Myocyte (in vitro differentiated cells): ENCODE data around the gene SWAP70. TPM values are rescaled to one million over a fixed set of nuclear protein-coding genes. Genes with fewer than 3 reads are reported as not detected.

Source experiments
- DNase-seq: peaks from one replicate; pipeline ENCODE4 v3.0.0-alpha.2; 2012; ENCODE audit warnings: low read depth
- total RNA-seq: library from RNA; depleted of rRNA; stranded (reverse); fragments of >200 nt; gene quantifications from 2 replicates; pipeline ENCODE4 v1.2.3, GENCODE V29; 2014

Gene SWAP70
- total RNA-seq, 1 donor from 2014 or later, result 23.5 TPM

GRCh38 chr11:9774109-9774508 is 110.2 kb downstream of the SWAP70 start:
- no peak for DNase-seq

DNA sequence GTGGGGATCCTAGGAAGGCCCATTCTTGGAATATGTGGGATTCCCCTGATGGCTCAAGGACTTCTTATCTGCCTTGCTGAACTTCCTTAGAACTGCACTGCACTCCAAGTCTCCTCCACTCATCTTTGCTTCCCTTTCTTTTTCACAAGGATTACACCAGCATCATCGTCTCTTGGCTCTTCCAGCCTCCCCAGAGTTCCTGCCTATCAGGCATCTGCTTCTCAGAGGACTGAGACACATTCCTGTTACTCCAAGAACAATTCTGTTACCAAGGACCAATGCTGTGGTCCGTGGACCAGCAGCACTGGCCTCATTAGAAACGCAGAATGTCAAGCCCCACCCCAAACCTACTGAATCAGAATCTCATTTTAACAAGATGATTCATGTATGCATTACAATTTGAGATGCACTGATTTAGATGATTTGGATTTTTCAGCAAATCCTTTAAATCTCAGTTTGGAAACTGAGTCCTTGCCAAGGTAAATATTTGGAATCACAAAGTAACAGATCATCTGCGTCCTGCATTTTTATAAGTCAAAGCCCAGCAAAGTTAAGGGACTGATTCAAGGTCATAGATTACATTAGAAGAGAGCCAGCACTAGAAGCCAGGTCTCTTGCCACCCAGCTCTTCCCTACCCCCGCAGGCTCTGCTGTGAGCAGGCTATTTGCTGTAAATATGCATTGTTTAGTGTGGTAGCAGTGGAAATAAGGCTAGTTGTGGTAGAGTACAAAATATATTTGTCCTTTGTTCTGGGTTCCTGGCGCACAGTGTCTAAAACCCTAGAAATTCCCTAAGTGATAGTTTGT is 110.9 kb downstream of the SWAP70 start:
- DNase-seq, result peak; percentile 85

DNA sequence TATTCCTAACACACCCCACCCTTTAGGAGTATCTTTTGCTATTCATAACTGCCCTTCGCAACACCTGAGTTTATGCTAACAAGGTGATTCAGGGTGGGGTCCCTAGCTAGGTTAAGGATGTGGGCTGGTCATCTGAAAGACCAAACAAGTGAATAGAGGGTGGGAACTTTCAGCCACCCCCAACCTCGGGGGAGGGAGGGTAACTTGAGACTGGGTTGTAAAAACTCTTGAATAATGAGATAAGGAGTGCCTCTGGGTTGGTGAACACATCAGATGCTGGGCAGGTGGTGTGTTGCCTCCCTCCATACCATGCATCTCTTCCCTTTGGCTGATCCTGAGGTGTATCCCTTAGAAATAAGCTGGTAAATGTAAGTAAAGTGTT is 111.5 kb downstream of the SWAP70 start:
- no peak for DNase-seq

DNA sequence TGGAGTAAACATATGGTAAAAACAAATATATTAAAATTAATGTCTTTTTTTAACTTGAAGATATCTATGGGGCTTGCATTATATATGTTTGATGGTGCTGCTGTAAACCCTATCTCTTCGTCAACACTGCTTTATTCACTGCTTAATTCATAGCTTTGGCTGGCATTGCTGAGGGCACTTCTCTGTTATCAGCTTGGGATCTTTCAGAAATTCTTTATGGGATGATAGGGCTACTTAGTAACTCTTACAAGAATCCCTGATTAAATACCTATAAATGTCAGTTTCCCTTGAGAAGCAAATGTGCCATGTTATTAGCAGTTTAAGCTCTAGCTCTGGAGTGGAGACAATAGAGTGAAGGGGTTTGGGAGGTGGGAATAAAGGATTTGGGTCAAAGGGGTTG is 112.3 kb downstream of the SWAP70 start:
- no peak for DNase-seq

DNA sequence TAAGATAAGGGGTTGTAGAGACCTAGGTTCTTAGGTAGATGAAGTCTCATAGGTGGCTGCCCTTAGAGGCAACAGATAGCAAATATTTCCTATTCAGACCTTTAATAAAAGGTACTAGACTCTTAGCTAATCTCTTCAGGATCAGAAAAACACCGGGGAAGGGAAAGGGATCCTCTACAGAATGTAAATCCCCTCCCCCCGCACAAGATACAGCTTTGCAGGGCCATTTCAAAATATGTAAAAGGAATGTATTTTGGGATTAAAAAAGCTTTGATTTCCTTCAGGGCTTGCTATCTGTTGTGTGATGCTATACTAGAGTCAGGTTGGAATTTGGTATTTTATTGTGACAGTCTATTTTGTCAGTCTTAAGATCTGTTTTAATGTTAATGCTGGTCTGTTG is 113.2 kb downstream of the SWAP70 start:
- DNase-seq, result no peak

GRCh38 chr11:9777525-9777924 is 113.6 kb downstream of the SWAP70 start:
- no peak for DNase-seq

DNA sequence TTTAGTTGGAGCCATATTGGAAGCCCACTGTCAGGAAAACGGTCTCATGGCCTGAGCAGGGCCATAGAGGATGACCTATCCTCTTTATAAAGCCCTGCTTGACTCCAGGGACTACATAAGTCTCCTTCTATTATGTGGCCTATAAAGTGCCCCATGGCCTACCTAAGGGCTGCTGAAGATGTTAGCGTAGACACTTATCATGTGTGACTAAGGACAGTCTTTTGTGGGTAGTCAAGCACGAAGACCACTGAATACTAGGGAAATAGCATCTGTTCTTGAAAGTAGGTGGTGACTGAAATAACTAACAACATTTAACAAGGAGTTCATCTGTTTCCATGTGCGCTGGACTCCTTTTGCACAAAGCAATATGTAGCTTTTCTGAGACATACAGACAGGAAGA is 117.1 kb downstream of the SWAP70 start:
- DNase-seq, result no peak

GRCh38 chr11:9783986-9784385 is 120.1 kb downstream of the SWAP70 start:
- DNase-seq, result no peak

DNA sequence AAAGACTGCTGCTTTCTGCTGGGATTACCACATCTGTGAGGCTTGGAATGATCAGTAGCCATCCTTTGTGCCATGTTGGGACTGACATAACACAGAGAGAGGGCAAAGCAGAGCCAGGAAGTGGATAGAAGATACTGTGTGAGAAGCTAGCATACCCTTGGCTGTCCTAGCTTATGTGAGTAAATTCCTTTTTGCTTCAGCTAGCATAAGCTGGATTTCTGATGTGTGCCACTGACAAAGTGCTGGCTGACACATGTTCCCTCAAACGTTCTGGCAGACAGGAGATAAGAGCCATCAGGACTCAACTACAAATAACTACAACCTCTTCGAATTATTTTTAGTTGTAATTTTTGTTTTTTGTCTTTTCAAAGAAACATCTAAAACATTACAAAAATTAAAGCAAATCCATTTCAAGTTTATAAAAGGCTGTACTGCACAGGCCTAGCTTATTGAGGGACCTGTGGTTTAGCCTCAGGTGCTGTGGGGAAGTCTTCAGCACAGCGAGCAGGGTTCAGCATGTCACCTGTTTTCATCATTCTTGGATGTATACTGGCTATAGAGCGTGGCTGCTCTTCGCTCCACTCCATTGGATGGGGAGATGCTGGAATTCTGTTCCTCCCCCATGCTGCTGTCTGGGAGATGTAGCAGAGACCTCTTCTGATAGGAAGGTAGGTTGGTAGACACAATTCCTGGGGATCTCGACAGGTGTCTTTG is 120.9 kb downstream of the SWAP70 start:
- DNase-seq, result no peak

DNA sequence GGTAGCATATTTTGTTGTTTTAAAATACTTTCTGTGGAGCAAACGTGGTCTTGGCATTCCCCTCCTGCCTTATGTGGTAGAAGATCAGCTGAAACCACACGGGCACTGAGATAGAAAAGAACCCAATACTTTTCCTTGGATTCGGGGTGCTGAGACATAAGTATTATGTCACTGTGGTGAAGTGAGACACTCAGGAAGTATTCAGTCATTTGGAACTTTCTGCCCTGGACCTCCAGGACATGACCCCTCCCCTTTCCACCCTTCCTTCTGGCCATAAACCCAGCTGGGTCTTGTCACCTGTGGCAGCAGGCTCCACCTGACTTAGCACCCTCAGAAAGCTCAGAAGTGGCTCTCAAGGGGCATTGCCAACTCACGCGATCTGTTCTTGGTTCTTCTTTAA is 123.4 kb downstream of the SWAP70 start:
- peak; percentile 64 for DNase-seq

GRCh38 chr11:9787981-9788521 is 124.2 kb downstream of the SWAP70 start:
- peak; percentile 98 for DNase-seq

GRCh38 chr11:9789910-9790309 is 126.0 kb downstream of the SWAP70 start:
- no peak for DNase-seq

- DNase-seq, result no peak
These were observed 126.8 kb downstream of the SWAP70 start for GRCh38 chr11:9790703-9791102.

DNA sequence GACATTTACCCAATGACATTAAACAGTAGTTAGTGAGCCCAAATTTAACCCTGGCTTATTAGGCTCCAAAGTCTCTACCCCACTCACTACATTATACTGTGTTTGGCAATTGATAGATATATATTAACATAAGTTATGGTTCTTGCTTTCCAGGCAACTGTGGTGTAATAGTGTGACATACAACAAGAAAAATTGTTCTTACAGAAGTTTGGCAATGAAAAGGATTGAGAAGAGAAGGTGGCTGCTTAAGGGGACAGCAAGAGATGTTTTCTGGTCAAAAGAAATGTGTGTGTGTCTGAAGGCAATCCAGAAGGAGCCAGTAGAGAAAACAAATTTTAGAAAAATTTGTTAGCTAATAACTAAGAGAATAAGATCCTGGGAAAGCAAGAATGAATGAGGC is 132.4 kb downstream of the SWAP70 start:
- DNase-seq, result no peak

DNA sequence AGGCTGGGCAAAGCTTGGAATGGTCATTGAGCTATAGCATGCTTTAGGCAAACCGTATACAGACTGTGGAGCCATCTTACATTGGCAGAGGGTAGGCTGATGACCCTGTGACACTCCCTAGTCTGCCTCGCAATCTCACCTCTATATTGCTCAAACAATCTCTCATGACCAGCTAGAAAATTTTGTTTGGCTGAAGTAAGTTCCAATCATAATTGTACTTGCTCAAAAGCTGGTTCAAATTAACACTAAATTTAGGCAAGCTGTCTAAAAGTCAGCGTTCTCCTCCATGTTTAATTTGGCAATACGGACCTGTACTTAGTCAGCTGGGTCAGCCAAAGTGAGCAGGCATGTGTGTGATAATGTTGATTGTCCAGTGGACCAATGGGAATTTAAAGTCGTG is 133.0 kb downstream of the SWAP70 start:
- no peak for DNase-seq

- DNase-seq, result no peak
These were observed 133.4 kb downstream of the SWAP70 start for GRCh38 chr11:9797300-9797699.

DNA sequence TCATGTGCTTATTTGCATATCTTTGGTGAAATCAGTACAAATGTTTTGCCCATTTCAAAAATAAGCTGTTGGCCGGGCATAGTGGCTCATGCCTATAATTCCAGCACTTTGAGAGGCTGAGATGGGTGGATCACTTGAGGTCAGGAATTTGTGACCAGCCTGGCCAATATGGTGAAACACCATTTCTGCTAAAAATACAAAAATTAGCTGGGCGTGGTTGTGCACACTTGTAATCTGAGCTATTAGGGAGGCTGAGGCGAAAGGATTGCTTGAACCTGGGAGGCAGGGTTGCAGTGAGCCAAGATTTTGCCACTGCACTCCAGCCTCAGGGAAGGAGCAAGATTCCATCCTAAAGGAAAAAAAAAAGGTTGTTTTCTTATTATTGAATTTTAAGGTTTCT is 136.0 kb downstream of the SWAP70 start:
- DNase-seq, result peak; percentile 39

GRCh38 chr11:9802291-9802861 is 138.5 kb downstream of the SWAP70 start:
- DNase-seq, result peak; percentile 79
